GM18868 (cell line): ENCODE data around the gene CBL.

Source experiments
- ATAC-seq: cut with Tn5 transposase; IDR thresholded peaks from one replicate; pipeline ENCODE4 v1.9.1; 2021; ENCODE audit warnings: mild to moderate bottlenecking, moderate library complexity; ENCODE audit not compliant: unreplicated experiment

Gene CBL

GRCh38 chr11:119266063-119266462 is 59.9 kb downstream of the CBL start:
- no peak for ATAC-seq

DNA sequence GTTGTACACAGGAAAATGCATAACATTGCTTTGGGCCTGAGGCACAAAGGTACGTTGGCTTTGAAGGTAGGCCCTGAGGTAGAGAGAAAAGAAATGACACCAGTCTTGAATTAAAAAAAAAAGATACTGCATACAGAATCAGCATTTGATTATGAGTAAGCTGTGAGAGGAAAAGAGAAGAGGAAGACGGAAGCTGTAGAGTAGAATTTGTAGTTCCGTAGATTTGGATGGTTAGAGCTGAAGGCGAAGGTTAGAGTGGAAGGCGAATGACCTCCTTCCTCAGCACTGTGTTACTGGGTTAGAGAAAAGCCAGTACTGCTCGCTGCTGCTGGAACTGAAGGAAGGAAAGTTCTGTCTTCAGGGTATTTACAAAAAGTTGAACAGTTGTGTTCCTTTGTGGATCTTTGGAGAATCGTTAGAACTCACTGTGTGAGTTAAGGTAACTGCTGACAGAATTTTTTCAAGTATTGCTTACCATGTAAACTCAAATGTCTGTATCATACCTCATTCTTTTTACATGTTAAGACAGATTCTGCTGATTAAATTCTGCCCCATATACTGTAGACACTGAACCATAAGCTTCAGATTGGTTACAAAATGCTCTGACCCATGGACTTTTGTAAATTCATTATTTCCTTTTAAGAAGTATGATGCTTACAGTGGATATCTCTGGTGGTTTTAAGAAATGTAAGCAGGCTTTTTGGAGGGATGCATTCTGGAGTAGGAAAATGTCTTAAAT is 60.5 kb downstream of the CBL start:
- ATAC-seq, result no peak

DNA sequence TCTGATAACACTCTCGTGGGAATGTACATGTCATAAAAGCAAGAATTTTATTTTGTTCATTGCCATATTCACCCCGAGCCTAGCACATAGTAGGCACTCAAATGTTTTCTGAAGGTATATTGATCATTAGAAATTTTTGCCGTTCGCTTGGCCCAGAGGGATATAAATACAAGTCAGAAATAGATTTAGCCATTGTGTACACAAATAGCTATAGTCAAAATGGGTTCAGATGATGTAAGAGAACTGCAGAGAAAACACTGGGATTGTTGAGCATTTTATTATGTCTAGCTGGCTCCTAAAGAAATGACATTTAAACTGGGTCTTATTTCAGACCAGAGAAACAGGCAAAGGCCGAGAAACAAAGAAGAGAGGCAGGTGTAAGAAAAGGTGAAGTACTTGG is 61.5 kb downstream of the CBL start:
- no peak for ATAC-seq

GRCh38 chr11:119273721-119274120 is 67.6 kb downstream of the CBL start:
- no peak for ATAC-seq

- no peak for ATAC-seq
These were observed 71.5 kb downstream of the CBL start for GRCh38 chr11:119277660-119278059.

DNA sequence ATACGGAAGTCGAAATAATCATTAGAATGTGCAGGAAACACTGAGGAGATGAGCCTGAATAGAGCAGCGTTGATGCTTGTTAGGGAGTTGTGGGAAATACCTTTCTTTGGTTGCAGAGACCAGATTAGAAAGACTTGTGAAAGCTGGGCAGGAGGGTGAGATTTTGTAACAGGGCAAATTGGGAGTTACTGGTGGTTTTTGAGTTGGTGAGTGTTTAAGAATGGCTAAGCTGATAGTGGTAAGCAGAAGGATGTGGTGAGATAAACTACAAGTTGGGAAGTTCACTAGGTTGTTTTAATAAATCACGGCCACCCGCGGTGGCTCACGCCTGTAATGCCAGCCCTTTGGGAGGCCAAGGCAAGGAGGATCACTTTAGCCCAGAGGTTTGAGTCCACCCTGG is 76.4 kb downstream of the CBL start:
- no peak for ATAC-seq

- ATAC-seq, result no peak
These were observed 78.4 kb downstream of the CBL start for GRCh38 chr11:119284344-119285157.

DNA sequence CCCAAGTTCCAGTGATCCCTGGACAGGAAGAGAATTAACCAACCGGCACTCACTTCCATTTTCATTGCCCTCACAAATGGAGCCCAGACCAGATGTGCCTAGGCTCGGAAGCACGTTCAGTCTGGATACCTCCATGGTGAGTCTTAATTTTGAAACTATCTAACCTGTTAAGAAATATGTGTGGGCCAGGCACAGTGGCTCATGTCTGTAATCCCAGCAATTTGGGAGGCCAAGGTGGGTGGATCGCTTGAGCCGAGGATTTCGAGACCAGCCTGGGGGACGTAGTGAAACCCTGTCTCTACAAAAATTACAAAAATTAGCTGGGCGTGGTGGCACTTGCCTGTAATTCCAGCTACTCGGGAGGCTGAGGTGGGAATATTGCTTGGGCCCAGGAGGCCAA is 79.3 kb downstream of the CBL start:
- ATAC-seq, result no peak

GRCh38 chr11:119288219-119288618 is 82.1 kb downstream of the CBL start:
- no peak for ATAC-seq

DNA sequence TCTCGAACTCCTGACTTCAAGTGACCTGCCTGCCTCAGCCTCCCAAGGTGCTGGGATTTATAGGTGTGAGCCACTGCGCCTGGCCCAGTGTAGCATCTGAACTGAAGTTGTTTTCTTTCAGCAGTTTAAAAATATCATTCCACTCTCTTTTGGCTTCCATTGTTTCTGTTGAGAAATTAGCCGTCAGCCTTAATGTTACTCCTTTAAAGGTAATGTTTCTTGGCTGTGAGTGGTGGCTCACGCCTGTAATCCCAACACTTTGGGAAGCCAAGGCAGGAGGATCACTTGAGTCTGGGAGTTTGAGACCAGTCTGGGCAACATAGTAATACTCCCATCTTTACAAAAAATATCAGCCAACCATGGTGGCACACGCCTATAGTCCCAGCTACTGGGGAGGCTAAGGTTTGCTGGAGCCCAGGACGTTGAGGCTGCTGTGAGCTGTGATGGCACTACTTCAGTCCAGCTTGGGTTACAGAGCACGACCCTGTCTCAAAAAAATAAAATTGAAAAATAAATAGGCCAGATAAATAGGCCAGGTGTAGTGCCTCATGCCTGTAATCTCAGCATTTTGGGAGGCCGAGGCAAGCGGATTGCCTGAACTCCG is 84.9 kb downstream of the CBL start:
- no peak for ATAC-seq

GRCh38 chr11:119293461-119293860 is 87.3 kb downstream of the CBL start:
- no peak for ATAC-seq

GRCh38 chr11:119295178-119295577 is 89.0 kb downstream of the CBL start:
- ATAC-seq, result no peak

- no peak for ATAC-seq
These were observed 91.8 kb downstream of the CBL start for GRCh38 chr11:119297938-119298337.

DNA sequence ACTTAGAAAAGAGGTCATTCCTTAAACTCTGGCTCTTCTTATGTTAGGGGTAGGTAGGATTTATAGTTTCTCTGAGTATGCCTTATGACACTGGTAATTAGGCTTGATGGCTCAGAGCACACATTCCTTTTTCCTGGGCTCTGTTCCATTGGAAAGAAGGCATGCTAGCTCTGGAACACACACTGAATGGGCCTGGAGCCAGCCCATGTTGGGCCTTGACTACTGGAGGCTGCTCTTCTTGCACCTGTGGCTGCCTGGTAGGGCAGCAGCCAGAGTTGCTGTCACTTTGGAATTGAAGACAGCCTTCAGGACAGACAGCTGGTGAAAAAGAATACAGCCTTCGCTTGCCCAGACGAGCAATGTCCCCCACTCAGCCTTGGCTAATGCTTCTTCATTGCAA is 92.6 kb downstream of the CBL start:
- ATAC-seq, result no peak

GRCh38 chr11:119299416-119299815 is 93.3 kb downstream of the CBL start:
- no peak for ATAC-seq

DNA sequence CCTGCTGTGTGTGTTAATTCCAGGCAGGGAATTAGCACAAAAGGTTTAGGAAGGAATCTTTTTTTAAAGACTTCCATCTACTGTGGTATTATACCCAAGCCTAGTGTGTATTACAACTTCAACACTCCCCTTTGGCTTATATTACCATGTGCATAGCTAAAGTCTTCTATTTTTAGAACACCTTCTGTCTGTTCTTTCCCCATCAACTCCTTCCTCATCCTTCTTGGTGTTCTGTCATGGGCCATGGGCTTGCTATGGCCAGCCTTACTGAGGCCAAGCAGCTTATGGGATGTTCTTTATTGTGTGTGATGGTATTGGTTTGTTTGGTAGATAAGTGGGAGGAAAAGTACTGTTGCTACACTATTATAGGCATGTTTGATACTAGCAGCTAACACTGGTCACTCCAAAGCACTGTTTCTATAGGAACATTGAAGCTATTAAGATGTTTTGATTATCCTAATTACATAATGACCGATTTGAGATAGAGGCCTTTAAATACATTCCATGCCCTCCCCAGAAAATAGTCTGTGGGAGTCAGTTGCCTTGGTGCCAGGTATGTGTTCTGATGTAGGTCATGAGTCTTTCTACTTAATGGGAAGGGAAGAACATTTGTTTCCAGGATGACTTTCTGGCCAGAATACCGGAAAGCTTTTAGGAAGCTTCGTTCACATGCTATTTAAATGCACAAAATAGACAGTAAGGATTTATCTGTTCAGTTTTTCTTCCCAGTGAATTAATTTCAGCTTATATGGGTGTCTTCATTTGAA is 94.2 kb downstream of the CBL start:
- ATAC-seq, result no peak

DNA sequence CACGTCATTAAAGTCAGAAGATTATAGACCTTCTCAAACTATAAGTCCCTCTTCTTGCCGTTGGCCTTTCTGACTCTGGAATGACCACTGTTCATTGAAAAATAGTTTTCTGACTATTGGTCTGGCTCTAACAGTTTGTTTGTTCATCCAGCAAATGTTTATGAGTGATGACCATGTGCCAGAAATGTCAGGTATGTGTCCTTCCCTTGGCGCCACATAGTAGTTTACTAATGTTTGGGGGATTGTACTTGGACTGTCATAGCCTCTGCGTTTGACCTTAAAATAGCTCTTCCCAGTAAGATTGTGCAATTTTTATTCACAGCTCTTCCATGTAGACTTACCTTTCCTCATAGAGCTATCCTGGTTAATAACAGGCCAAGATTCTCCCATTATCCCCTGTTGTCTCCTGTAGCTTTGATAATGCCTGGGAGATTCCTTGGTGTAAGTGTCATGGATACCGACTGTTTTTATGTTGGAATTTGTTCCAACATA is 97.1 kb downstream of the CBL start:
- no peak for ATAC-seq

GRCh38 chr11:119305556-119306372 is 99.6 kb downstream of the CBL start:
- ATAC-seq, result no peak

DNA sequence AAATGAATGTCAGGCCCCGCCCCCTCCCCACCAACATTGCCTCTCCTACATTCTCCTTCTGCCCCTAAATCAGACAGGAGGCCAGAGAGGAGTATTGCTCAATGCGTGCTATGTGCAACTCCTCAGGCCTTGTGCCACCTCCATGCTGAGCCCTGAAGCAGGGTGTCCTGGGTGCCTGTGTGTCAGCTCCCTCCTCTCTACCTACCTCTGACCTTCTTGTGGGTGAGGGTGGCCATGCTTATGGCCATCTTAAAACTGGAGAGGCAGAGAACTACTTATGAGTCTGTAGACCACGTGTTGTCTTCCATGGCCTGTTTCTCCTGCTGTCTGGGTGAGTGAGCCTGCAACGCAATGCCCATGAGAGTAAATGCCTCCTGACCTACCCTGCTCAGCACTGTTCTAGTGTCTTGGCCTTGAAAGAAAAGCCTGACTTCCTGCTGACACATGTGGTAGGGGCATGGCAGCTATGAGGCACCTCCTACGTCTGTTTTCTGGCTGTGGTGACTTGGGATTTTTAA is 100.3 kb downstream of the CBL start:
- no peak for ATAC-seq

- no peak for ATAC-seq
These were observed 101.1 kb downstream of the CBL start for GRCh38 chr11:119307219-119307618.
